Muscle layer of colon (tissue), 2 donors: ENCODE measurements around the gene CEMP1.

Experiments
- H3K27ac ChIP-seq: one replicate; pipeline ENCODE4 v1.7.0; 2013; ENCODE audit warnings: low read depth, mild to moderate bottlenecking, low read length, moderate library complexity
- H3K27me3 ChIP-seq, 2 donors: one replicate each; pipeline ENCODE4 v1.7.0; 2013; ENCODE audit warnings: low read length in 2 of 2, mild to moderate bottlenecking in 2 of 2; ENCODE audit not compliant: insufficient read depth in 2 of 2, control insufficient read depth in 1 of 2
- H3K36me3 ChIP-seq: one replicate; pipeline ENCODE4 v1.7.0; 2013; ENCODE audit warnings: mild to moderate bottlenecking, low read length; ENCODE audit not compliant: insufficient read depth
- H3K4me1 ChIP-seq: one replicate; pipeline ENCODE4 v1.7.0; 2013; ENCODE audit warnings: mild to moderate bottlenecking, low read length; ENCODE audit not compliant: insufficient read depth
- H3K4me3 ChIP-seq, 2 donors: one replicate each; pipeline ENCODE4 v1.7.0; 2013; ENCODE audit warnings: low read length in 2 of 2, low read depth in 1 of 2, mild to moderate bottlenecking in 1 of 2, moderate library complexity in 1 of 2
- H3K9ac ChIP-seq: one replicate; pipeline ENCODE4 v1.7.0; 2013; ENCODE audit warnings: low read length
- H3K9me3 ChIP-seq: one replicate; pipeline ENCODE4 v1.7.0; 2013; ENCODE audit warnings: mild to moderate bottlenecking, low read length
- donor health status: abdominal sarcoma.
- donor health status: Adenocarcinoma of cecum.

Gene CEMP1

DNA sequence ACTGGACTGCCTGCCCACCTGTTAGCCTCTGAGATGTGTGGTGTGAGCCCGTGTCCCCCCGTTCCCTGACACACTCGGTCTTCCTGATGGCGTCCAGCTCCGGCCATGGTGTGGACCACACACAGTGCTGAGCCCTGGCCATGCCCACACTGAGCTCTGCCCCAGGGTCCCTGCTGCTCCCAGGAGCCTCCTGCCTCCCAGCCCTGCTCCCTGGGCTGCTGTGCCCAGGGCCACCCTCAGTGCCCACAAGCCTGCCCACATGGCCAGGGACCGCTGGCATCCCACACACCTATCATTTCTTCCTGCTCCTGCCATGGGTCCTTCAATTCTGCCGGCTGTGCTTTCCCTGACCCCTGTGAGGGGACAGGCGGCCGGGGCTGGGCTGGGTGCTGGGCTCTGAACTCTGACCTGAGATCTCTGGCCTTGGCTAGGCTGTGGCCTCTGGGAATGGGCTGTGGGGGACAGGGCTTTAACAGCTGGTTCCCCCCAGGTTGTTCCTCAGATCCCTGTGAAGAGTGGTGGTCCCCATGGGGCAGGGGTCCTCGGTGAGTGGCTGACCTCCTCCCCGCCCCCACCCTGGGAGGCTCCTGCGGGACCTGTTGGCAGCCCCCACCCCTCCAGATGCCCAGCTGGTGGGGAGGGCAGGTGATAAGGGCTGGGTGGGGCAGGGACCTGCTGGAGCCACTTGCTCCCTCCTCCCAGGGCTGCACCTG, 4.0 kb downstream of the CEMP1 start:
- peaks cover 38% of the 10 kb centered on the region for H3K36me3 ChIP-seq
- H3K9ac ChIP-seq, result no peak overlapping the region
- H3K4me1 ChIP-seq, result peaks cover 5% of the 10 kb centered on the region
- no peaks in the 10 kb centered on the region for H3K27me3 ChIP-seq
- no peaks in the 10 kb centered on the region for H3K9me3 ChIP-seq
- H3K4me3 ChIP-seq, result no peak overlapping the region
- H3K27ac ChIP-seq, result no peak overlapping the region

- Histone ChIP-seq H3K4me1 (peaks cover 6% of the 10 kb centered on the region), H3K9ac (no peak overlapping the region), H3K27me3 (no peaks in the 10 kb centered on the region), H3K27ac (no peak overlapping the region), H3K4me3 (no peak overlapping the region), H3K36me3 (peaks cover 38% of the 10 kb centered on the region), H3K9me3 (no peaks in the 10 kb centered on the region)
Observed at GRCh38 chr16:2526135-2526534, 5.1 kb downstream of the CEMP1 start.

DNA sequence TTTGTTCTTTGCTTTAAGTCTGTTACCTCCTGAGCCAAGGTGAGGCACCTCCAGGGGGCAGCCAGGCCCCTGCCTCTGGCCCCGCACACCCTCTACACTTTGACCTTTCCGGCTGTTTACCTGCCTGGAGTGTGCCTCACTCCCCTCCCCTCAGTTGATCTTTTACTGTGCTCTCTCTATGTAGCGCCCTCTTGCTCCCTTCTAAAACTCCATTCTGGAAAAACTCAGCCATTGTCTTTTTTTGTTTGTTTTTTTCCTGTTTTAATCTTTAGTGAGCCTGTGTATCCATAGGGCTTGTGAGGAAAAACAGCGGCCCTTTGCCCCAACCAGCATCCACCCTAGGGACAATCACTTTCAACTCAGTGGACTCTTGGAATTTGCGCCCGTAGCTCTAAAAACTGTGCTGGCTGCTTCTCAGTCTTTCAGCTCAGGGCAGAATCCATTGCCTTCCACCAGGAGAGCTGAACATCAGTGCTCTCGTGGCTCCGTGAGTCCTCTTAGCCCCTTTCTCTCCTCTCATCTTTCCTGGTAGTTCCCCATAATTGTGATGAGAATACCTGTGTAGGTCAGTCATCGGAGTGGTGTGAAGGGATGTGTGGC, 6.8 kb downstream of the CEMP1 start:
- H3K27ac ChIP-seq, result no peak overlapping the region
- no peaks in the 10 kb centered on the region for H3K27me3 ChIP-seq
- no peak overlapping the region for H3K4me3 ChIP-seq
- peaks cover 10% of the 10 kb centered on the region for H3K4me1 ChIP-seq
- no peaks in the 10 kb centered on the region for H3K9me3 ChIP-seq
- H3K9ac ChIP-seq, result no peak overlapping the region
- peaks cover 28% of the 10 kb centered on the region for H3K36me3 ChIP-seq

DNA sequence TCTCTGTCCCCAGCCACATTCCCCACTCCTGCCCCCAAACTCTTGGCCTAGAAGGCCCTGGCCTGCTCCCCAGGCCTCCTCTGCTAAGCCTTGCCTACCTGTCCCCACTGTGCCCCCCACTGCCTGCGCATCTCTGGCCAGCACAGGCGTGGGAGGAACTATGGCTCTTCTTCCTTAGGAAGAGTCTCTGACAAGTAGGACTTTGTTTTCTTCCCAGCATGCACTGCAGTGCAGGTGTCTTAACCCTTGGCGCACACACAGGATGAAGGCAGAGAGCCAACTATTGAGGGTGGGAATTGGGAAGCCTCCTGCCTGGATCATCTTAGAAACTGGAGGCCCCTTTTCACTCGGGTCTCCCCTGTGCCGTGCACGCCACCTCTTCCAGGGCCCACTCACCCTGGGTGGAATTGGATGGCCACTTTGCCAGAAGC, 7.4 kb downstream of the CEMP1 start:
- no peak overlapping the region for H3K4me3 ChIP-seq
- no peaks in the 10 kb centered on the region for H3K27me3 ChIP-seq
- peaks cover 27% of the 10 kb centered on the region for H3K36me3 ChIP-seq
- peaks cover 16% of the 10 kb centered on the region for H3K4me1 ChIP-seq
- no peaks in the 10 kb centered on the region for H3K9me3 ChIP-seq
- no peak overlapping the region for H3K9ac ChIP-seq
- no peak overlapping the region for H3K27ac ChIP-seq

DNA sequence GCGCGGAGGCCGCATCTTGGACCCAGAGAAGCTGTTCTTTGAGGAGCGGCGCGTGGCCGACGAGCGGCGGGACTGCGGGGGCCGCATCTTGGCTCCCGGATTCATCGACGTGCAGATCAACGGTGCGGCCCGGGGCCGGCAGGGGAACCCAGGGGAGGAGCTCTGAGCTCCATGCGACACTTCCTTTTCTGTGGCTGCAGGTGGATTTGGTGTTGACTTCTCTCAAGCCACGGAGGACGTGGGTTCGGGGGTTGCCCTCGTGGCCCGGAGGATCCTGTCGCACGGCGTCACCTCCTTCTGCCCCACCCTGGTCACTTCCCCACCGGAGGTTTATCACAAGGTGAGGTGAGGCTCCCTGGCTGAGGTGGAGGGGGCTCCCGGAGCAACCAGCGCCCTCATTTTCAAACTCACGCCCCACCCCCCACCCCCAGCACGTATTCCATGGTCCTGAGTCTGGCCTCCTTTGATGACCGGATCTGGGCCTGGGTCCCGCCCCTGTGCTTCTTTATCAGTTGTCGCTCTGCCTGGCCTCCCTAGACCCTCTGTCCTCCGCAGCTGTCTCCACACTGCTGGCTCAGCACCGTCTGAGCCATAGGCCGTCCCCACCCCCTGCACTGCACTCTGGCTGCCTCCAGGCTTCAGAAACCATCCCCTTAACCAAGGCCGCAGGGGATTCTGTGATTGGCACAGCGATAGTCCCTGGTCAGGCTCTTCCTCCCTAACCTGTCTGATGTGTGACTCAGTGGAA, 10.2 kb downstream of the CEMP1 start:
- peak overlapping the region; percentile 37 to 55 for H3K4me3 ChIP-seq
- H3K27me3 ChIP-seq, result no peaks in the 10 kb centered on the region
- H3K9ac ChIP-seq, result peak overlapping the region; percentile 39
- H3K9me3 ChIP-seq, result no peaks in the 10 kb centered on the region
- no peak overlapping the region for H3K27ac ChIP-seq
- H3K4me1 ChIP-seq, result peaks cover 45% of the 10 kb centered on the region
- peaks cover 23% of the 10 kb centered on the region for H3K36me3 ChIP-seq

DNA sequence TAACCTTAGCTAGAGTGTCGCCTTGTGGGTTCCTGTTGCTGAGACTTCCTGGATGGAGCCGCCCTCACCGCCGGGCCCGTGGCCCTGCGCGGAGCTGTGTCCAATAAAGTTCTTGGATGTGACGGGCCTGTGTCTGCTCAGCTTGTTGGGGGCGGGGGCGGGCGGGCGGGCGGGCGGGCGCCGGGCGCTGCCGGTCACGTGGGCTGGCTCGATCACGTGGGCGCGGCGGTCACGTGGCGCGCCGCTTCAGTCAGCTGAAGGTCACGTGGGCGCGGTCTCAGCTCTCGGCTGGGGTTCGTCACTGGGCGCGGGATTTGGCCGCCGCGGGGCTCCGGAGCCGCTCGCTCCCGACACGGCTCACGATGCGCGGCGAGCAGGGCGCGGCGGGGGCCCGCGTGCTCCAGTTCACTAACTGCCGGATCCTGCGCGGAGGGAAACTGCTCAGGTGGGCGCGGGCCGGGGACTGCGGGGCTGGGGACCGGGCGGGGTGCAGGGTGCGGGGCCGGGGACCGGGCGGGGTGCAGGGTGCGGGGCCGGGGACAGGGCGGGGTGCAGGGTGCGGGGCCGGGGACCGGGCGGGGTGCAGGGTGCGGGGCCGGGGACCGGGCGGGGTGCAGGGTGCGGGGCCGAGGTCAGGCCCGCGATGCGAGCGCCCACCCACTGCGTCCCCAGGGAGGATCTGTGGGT, 11.0 kb downstream of the CEMP1 start, which contains the start of gene AMDHD2:
Gene AMDHD2 (plus strand): TSS at position 275 of the 687 bp plus-strand sequence. CDS start 88 bp downstream, at position 363.
- Histone ChIP-seq H3K27ac (peak within 1 kb of the TSS; percentile 64), H3K9ac (peak within 1 kb of the TSS; percentile 39), H3K27me3 (no peaks in the 10 kb centered on the region), H3K9me3 (no peaks in the 10 kb centered on the region), H3K4me1 (peaks cover 52% of the 10 kb centered on the region), H3K4me3 (peak within 1 kb of the TSS; percentile 37 to 55), H3K36me3 (peaks cover 23% of the 10 kb centered on the region)

- Histone ChIP-seq H3K9me3 (no peaks in the 10 kb centered on the region), H3K4me3 (no peak overlapping the region), H3K27ac (peak overlapping the region; percentile 64), H3K9ac (no peak overlapping the region), H3K27me3 (no peaks in the 10 kb centered on the region), H3K4me1 (peaks cover 56% of the 10 kb centered on the region), H3K36me3 (peaks cover 21% of the 10 kb centered on the region)
Observed at GRCh38 chr16:2519711-2520080, 11.5 kb downstream of the CEMP1 start.

DNA sequence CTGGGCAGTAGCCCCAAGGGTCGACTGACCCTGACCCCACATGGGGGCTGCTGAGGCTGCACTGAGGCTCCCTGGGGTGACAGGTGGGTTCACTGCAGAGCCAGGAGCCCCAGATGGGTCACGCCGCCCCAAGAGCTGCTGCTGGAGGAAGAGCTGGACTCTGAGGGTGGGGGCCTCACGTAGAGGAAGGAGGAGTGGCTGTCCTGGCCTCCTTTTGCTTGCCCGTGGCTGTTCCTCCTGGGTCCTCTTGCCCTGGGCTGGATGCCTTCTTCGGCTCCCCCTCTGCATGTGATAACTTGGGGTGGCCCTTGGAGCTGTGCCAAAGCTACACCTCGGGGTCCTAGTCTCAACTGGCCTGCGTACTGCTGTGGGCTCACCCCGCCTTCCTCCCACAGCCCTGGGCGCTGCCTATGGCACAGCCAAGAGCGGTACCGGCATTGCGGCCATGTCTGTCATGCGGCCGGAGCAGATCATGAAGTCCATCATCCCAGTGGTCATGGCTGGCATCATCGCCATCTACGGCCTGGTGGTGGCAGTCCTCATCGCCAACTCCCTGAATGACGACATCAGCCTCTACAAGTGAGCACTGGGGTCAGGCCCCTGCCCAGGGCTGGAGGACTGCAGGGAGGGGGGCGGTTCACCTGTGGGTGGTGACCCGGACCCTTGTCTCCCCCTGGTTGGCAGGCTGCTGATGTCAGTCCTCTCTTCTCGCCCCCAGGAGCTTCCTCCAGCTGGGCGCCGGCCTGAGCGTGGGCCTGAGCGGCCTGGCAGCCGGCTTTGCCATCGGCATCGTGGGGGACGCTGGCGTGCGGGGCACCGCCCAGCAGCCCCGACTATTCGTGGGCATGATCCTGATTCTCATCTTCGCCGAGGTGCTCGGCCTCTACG, 12.1 kb downstream of the CEMP1 start:
- peak overlapping the region; percentile 64 for H3K27ac ChIP-seq
- H3K27me3 ChIP-seq, result no peaks in the 10 kb centered on the region
- peaks cover 56% of the 10 kb centered on the region for H3K4me1 ChIP-seq
- peak overlapping the region in 1 of 2 donors; percentile 10 for H3K4me3 ChIP-seq
- peaks cover 14% of the 10 kb centered on the region for H3K36me3 ChIP-seq
- no peak overlapping the region for H3K9ac ChIP-seq
- H3K9me3 ChIP-seq, result no peaks in the 10 kb centered on the region

DNA sequence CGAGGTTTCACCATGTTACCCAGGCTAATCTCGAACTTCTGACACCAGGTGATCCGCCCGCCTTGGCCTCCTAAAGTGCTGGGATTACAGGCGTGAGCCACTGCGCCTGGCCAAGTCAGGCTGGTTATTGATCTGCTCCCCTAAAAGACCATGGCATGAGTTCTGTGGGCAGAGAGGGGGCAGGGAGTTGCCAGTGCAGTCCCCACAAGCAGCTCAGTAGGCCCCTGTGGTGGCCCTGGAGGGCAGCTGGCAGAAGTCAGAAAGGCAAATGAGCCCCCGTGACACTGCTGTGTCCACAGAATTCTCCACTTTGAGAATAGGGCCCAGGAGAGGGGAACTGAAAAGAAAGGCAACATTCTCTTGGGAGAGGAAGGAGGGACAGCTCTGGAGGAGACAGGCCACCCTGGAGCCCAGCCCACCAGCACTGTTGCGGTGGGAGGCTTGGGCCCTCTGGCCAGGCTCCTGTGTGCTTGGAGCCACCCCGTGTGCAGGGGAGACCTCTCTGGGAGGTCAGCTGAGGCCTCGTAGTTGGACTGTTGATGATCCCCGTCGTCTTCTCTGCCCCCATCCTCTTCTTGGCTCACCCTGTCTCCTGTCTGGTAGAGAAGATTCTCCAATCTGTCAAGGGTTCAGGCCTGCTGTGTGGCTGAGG, 13.1 kb downstream of the CEMP1 start:
- Histone ChIP-seq H3K9ac (no peak overlapping the region), H3K36me3 (peaks cover 7% of the 10 kb centered on the region), H3K4me1 (peaks cover 59% of the 10 kb centered on the region), H3K27me3 (no peaks in the 10 kb centered on the region), H3K27ac (peak overlapping the region; percentile 64), H3K9me3 (no peaks in the 10 kb centered on the region), H3K4me3 (peak overlapping the region in 1 of 2 donors; percentile 10)
